GM23248 (cell line): ENCODE results near the gene PRKG2. TPM values are rescaled to one million over a fixed set of nuclear protein-coding genes. Genes with fewer than 3 reads are reported as not detected.
A peak's percentile ranks its signal among the peaks of the same experiment; 100 is the strongest.

Experiments
- DNase-seq: peaks from one replicate; pipeline ENCODE4 v3.0.0-alpha.2; 2015
- H2AFZ ChIP-seq: fragments of 200-600 bp; sonication (generic); 2 replicates; pipeline ENCODE4 v1.6.1; 2016; ENCODE audit warnings: antibody characterized with exemption
- H3F3A ChIP-seq: fragments of 200-600 bp; sonication (generic); 2 replicates; pipeline ENCODE4 v1.6.1; 2016; ENCODE audit warnings: mild to moderate bottlenecking, antibody characterized with exemption, mixed run types; ENCODE audit not compliant: insufficient read depth
- H3K27ac ChIP-seq: fragments of 200-600 bp; sonication (generic); 2 replicates; pipeline ENCODE4 v1.5.1; 2016; ENCODE audit warnings: mild to moderate bottlenecking
- H3K27me3 ChIP-seq: fragments of 200-600 bp; sonication (generic); replicated peaks from 2 replicates; pipeline ENCODE4 v1.6.1; 2016; ENCODE audit warnings: mild to moderate bottlenecking; ENCODE audit not compliant: insufficient read depth
- H3K36me3 ChIP-seq: fragments of 200-600 bp; sonication (generic); 2 replicates; pipeline ENCODE4 v1.6.1; 2016; ENCODE audit warnings: low read depth, mild to moderate bottlenecking
- H3K4me1 ChIP-seq: fragments of 200-600 bp; sonication (generic); 2 replicates; pipeline ENCODE4 v1.6.1; 2016; ENCODE audit warnings: mild to moderate bottlenecking; ENCODE audit not compliant: insufficient read depth
- H3K4me2 ChIP-seq: fragments of 200-600 bp; sonication (generic); one replicate; pipeline ENCODE4 v1.6.1; 2016; ENCODE audit warnings: mild to moderate bottlenecking; ENCODE audit not compliant: unreplicated experiment
- H3K4me3 ChIP-seq: fragments of 200-600 bp; sonication (generic); 2 replicates; pipeline ENCODE4 v1.5.1; 2016; ENCODE audit warnings: mild to moderate bottlenecking
- H3K79me2 ChIP-seq: fragments of 200-600 bp; sonication (generic); 2 replicates; pipeline ENCODE4 v1.6.1; 2016; ENCODE audit warnings: mild to moderate bottlenecking; ENCODE audit not compliant: insufficient read depth
- H3K9ac ChIP-seq: fragments of 200-600 bp; sonication (generic); 2 replicates; pipeline ENCODE4 v1.6.1; 2016; ENCODE audit warnings: mild to moderate bottlenecking
- H3K9me2 ChIP-seq: fragments of 200-600 bp; sonication (generic); 2 replicates; pipeline ENCODE4 v1.6.1; 2016; ENCODE audit warnings: mixed run types, mild to moderate bottlenecking, moderate library complexity; ENCODE audit not compliant: insufficient read depth
- H3K9me3 ChIP-seq: fragments of 200-600 bp; sonication (generic); one replicate; pipeline ENCODE4 v1.6.1; 2017; ENCODE audit warnings: low read depth
- H4K20me1 ChIP-seq: fragments of 200-600 bp; sonication (generic); 2 replicates; pipeline ENCODE4 v1.6.0; 2016; ENCODE audit not compliant: insufficient read depth
- EZH2 ChIP-seq: fragments of 200-600 bp; sonication (generic); IDR thresholded peaks from 2 replicates; pipeline ENCODE4 v1.6.1; 2018; ENCODE audit warnings: antibody characterized with exemption, mild to moderate bottlenecking; ENCODE audit not compliant: insufficient read depth, poor library complexity, severe bottlenecking
- EZH2phosphoT487 ChIP-seq: fragments of 200-600 bp; sonication (generic); IDR thresholded peaks from 2 replicates; pipeline ENCODE4 v1.6.1; 2018; ENCODE audit warnings: antibody characterized with exemption, moderate library complexity, mild to moderate bottlenecking, low read depth; ENCODE audit not compliant: insufficient read depth
- WGBS, 2 experiments: methylation state at CpG; one replicate each; pipeline ENCODE4 v1.1.6; 2015 to 2017; ENCODE audit warnings: low lambda C conversion rate in 2 of 2, low coverage in 1 of 2; ENCODE audit errors: missing lambda C conversion rate in 2 of 2; 5-methylcytosine and 5-hydroxymethylcytosine counted together
- in situ Hi-C: fragments of 300-500 bp; cut with MboI; formaldehyde crosslinking; loops from 2 replicates; pipeline ENCODE4 v1.15.0; 2020
- polyA plus RNA-seq: library from polyadenylated mRNA; unstranded; fragments of >200 nt; fragmentation: Nextera tagmentation; extraction: Ambion mirVana; gene quantifications from 2 replicates; pipeline ENCODE4 v1.2.1, GENCODE V29; 2016
- total RNA-seq: library from RNA; depleted of rRNA; stranded (reverse); fragments of >200 nt; shearing (Covaris generic); gene quantifications from 2 replicates; pipeline ENCODE4 v1.2.3, GENCODE V29; 2014

PRKG2 gene
- total and polyA plus RNA-seq, 2 experiments from 2014 or later: 4.7 to 7.3 TPM

DNA sequence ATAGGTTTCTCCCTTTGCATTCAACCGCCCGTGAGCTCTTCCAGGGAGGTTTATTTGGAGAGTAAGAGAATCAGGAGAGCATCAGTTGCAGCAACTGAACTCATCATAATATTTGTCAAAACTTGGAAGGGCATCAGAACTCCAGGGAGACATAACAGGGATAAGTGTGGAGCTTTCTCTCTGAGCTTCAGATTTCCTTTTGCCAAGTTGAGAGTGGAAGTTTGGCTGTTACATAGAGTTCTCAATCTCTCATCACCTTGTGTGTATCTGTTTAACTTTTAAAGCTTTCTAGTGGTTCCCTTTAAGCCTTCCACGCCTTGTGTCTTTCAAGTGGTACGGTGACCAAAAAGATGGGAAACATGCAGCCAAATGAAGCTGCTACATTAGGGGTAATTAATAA lies 165.7 kb downstream of the PRKG2 start:
- Histone ChIP-seq H2AFZ (no peak overlapping the region), H3F3A (no peaks in the 10 kb centered on the region), H3K4me2 (no peak overlapping the region), H3K4me3 (no peak overlapping the region), H3K27me3 (no peaks in the 10 kb centered on the region; the same call in 1 of the 2 replicates), H3K9me3 (no peaks in the 10 kb centered on the region), H3K79me2 (no peaks in the 10 kb centered on the region), H3K9me2 (no peaks in the 10 kb centered on the region), H3K27ac (no peak overlapping the region), H3K9ac (no peak overlapping the region), H3K36me3 (no peaks in the 10 kb centered on the region), H3K4me1 (no peaks in the 10 kb centered on the region), H4K20me1 (no peaks in the 10 kb centered on the region)
- in situ Hi-C loops: loop anchor here (10.0 kb wide), 1 partner anchor 685 kb away; no protein-coding TSS in a partner anchor
- no peak for DNase-seq
- 36 to 40% methylated on average over 4 of the region's 4 CpGs for WGBS, 2 experiments
- TF ChIP-seq EZH2 (no peak), EZH2phosphoT487 (no peak)

DNA sequence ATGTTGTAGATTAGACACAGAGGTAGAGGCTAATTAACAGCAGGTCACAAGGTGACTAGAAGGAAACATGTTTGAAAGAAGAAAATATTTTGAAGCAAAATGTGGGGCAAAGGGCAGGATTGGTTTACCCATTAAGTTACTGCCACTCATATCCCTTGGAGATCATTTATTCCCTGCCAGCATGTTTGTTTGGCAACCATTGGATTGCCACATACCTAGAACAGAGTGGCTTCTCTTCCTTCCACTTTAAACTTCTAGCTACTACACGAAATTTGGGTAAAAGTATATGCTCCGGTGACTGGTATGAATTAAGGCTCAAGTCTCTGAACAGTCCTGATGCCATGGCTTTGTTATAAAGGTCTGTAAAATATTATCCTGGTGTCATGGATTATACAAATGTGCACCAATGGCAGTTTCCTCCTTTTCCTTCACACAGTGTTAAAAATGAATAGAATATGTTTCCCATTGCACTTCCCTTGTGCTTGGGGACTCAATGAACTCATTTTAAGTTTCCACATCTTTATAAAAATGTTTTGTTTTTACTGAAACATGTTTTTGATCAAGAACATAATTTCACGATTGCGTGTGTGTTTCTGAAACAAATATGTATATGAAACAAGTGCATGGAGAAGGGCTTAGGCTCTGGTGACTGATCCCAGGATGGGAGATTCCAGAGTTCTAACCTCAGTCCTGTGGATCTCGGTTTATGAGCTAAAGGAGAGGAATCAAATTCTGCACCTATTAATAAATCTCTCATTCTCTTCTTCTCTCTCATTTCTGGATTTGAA lies 172.2 kb downstream of the PRKG2 start:
- DNase-seq: no peak
- Histone ChIP-seq H2AFZ (no peak overlapping the region), H3F3A (no peaks in the 10 kb centered on the region), H3K9me3 (no peaks in the 10 kb centered on the region), H3K9me2 (no peaks in the 10 kb centered on the region), H3K4me2 (no peak overlapping the region), H3K27me3 (no peaks in the 10 kb centered on the region; the same call in 1 of the 2 replicates), H3K4me1 (peaks cover 5% of the 10 kb centered on the region; the same call in 1 of the 2 replicates), H3K79me2 (no peaks in the 10 kb centered on the region), H3K36me3 (no peaks in the 10 kb centered on the region), H4K20me1 (no peaks in the 10 kb centered on the region), H3K27ac (no peak overlapping the region), H3K4me3 (no peak overlapping the region), H3K9ac (no peak overlapping the region)
- in situ Hi-C loops: loop anchor here (10.0 kb wide), 1 partner anchor 678 kb away; no protein-coding TSS in a partner anchor
- TF ChIP-seq EZH2phosphoT487: no peak
- TF ChIP-seq EZH2: no peak
- 28 to 36% methylated on average over 5 of the region's 5 CpGs for WGBS, 2 experiments

DNA sequence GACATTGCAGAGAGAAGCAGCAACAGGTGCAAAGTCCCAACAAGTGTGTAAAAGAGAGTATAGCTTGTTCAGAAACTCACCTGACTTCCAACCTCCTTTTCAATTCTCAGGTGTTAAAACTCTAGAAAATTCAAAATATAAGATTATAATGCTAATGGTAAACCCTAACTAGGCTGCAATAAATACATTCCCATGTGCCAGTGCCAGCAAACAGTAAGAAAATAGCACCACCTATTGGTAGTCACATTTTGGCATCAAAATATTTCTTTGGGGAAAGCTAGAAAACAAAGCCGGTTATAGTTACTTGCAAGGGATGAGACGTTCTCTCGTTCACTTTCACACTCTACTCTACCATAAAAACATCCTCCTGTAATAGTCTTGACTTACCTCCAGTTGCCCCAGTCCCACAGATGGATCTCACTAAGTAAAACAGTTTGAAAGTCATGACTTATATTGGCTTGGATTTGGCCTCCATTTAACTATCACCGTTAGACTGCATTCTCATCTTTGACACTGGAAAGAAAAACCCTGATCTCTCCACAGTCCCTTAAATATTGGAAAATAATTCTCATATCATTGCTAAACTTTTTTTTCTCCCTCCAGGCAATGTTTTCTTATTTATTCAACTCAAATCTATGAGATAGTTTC lies 174.9 kb downstream of the PRKG2 start:
- TF ChIP-seq EZH2phosphoT487 (no peak), EZH2 (no peak)
- Histone ChIP-seq H3K4me1 (peaks cover 5% of the 10 kb centered on the region; the same call in 1 of the 2 replicates), H3K36me3 (no peaks in the 10 kb centered on the region), H3K4me3 (no peak overlapping the region), H3F3A (no peaks in the 10 kb centered on the region), H3K27ac (no peak overlapping the region), H2AFZ (peak overlapping the region; percentile 80), H3K9ac (no peak overlapping the region), H4K20me1 (no peaks in the 10 kb centered on the region), H3K9me3 (no peaks in the 10 kb centered on the region), H3K9me2 (no peaks in the 10 kb centered on the region), H3K4me2 (no peak overlapping the region), H3K27me3 (peaks cover 5% of the 10 kb centered on the region; the same call in 1 of the 2 replicates), H3K79me2 (no peaks in the 10 kb centered on the region)
- in situ Hi-C loops: loop anchor here (10.0 kb wide), 1 partner anchor 675 kb away; no protein-coding TSS in a partner anchor
- WGBS, 2 experiments: 5 to 6% methylated on average over 4 of the region's 4 CpGs
- peak; percentile 68 for DNase-seq

DNA sequence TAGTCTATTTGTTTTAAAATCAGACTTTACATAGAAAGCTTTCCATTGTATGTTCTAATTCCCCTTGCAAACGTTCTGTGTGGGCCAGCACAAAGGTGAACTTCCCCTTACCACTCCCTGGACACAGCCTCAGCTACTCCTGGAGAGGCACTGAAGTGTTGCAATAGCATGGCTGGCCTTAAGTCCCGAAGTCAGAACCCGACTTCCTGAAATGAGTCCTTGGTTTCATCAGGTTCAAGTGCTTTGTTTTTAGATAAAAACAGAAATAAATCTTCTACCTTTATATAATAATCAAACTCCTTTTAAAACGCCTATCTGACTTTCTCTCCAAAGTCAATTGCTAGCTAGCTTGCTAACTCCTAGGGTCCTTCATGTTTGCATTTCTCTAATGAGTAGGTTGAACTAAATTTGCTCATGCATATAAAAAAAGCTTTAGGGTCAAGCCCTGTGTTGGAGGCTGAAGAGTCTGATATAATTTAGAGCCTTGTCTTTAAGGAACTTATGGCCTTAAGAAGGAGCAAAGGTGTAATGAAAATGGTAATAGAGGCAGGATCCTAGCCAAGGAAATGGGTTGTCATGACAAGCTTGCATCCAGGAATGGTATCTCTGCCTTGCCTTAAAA lies 175.6 kb downstream of the PRKG2 start:
- in situ Hi-C loops: no loop called here
- Histone ChIP-seq H3K9me2 (no peaks in the 10 kb centered on the region), H3K4me3 (no peak overlapping the region), H3K4me1 (peaks cover 5% of the 10 kb centered on the region; the same call in 1 of the 2 replicates), H4K20me1 (no peaks in the 10 kb centered on the region), H3K9ac (no peak overlapping the region), H3K27ac (no peak overlapping the region), H3F3A (no peaks in the 10 kb centered on the region), H3K9me3 (no peaks in the 10 kb centered on the region), H2AFZ (no peak overlapping the region), H3K79me2 (no peaks in the 10 kb centered on the region), H3K36me3 (no peaks in the 10 kb centered on the region), H3K4me2 (no peak overlapping the region), H3K27me3 (peaks cover 5% of the 10 kb centered on the region; the same call in 1 of the 2 replicates)
- 46 to 50% methylated on average over 4 of the region's 4 CpGs for WGBS, 2 experiments
- TF ChIP-seq EZH2: no peak
- no peak for TF ChIP-seq EZH2phosphoT487
- peak; percentile 17 for DNase-seq
